ENCODE results near the gene ZNF487.

The ZNF487 gene

DNA sequence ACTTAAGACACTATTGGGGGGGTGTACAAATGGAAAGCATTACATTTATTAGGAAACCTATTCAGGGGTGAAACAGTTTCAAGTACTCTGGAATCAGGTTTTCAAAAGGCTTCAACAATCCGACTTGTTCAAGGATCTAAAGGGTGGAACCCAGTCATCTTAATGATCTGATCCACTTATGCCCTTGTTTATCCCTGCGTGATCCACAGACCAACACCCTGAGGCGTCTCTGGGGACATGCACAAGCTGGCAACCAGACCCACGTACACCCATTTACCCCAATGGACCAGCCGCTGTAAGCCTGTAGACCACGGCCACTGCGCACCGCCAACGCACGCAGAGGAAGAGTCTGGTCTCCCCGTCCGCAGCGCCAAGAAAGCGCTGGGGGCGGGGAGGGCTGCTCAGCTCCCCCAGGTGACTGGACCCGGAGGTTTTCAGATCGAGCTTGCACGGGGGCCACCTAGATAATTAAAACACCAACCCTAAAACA, 41.3 kb upstream of the ZNF487 start:
- Histone ChIP-seq H4K20me1 (peaks cover 96% of the 10 kb centered on the region), H3K27ac (peak overlapping the region; percentile 98), H3K27me3 (no peaks in the 10 kb centered on the region), H3K4me3 (peak overlapping the region; percentile 89), H3K9ac (peak overlapping the region; percentile 98), H3K4me2 (peak overlapping the region; percentile 94), H3K36me3 (peaks cover 68% of the 10 kb centered on the region), H3K9me3 (no peaks in the 10 kb centered on the region), H3K4me1 (peaks cover 61% of the 10 kb centered on the region)
- no peak for TF ChIP-seq Cebpa-rat (IDR thresholded peaks at IDR 0.05)

DNA sequence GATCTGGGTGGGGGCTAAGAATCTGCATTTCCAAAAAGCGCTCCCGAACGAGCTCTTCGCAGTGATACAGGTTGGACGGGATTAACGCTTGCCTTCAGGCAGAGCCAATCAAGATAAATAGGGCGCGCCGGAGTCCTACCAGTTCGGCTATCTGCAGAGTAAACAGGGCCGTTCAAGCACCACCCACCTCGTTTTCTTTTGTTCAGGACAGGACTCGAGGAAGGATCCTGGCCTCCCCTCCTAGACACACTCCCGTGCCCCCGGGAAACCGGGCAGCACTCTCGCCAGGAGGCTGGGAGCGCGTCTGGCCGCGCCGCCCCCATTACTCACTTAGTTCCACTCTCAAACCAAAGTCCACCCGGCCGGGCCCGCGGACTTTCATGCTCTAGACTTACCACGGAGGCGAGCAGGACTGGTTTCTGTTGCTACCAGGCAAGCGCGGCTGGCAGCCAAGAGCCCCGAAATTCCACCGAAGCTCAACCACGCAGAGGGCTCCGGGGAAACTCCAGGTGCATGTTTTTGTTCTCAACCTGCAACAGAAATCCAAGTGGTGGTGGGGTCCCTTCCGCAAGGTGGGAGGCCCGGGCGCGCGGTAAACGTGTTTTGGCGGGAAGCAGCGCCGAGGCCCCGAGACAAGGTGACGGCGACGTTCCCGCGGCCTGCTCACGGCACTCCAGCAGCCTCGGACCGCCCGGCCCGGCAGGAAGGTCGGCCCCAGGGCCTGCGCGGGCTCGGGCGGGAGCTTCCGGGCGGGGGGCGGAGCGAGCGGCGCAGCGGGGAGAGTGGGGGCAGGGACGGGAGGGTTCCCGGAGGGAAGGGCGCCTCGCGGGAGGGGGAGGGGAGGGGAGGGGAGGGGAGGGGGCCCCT, 40.6 kb upstream of the ZNF487 start:
- TF ChIP-seq Cebpa-rat (IDR thresholded peaks at IDR 0.05) = no peak
- Histone ChIP-seq H3K4me3 (peak overlapping the region; percentile 89), H3K9ac (peak overlapping the region; percentile 98), H3K27me3 (no peaks in the 10 kb centered on the region), H3K4me2 (peak overlapping the region; percentile 94), H3K36me3 (peaks cover 61% of the 10 kb centered on the region), H3K27ac (peak overlapping the region; percentile 98), H3K4me1 (peaks cover 68% of the 10 kb centered on the region), H4K20me1 (peaks cover 96% of the 10 kb centered on the region), H3K9me3 (no peaks in the 10 kb centered on the region)

GRCh38 chr10:43396928-43397624, 39.8 kb upstream of the ZNF487 start:
- Histone ChIP-seq H3K36me3 (peaks cover 57% of the 10 kb centered on the region), H3K27ac (peak overlapping the region; percentile 98), H3K4me1 (peaks cover 76% of the 10 kb centered on the region), H3K4me3 (peak overlapping the region; percentile 89), H3K4me2 (peak overlapping the region; percentile 94), H4K20me1 (peaks cover 96% of the 10 kb centered on the region), H3K9me3 (no peaks in the 10 kb centered on the region), H3K9ac (peak overlapping the region; percentile 98), H3K27me3 (no peaks in the 10 kb centered on the region)
- TF ChIP-seq Cebpa-rat (IDR thresholded peaks at IDR 0.05) = no peak

DNA sequence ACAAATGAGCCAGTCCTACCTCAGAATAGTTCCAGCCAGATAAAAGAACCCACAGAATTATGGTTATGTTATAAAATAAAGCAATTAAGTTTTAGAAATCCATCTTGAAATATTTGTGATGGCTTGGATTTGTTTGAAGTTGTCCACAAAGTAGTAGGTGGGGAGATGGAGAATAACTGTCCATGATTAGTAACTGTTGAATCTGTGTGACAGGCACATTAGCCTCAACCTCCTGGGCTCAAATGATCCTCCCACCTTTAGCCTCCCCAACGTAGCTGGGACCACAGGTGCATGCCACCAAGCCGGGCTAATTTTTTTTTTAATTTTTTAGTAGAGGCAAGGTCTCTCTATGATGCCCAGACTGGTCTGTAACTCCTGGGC, 38.0 kb upstream of the ZNF487 start:
- no peak for TF ChIP-seq Cebpa-rat (IDR thresholded peaks at IDR 0.05)
- H3K9me3 ChIP-seq = no peaks in the 10 kb centered on the region
- peak overlapping the region; percentile 89; the same call in 1 of the 2 replicates for H3K4me3 ChIP-seq
- no peaks in the 10 kb centered on the region for H3K27me3 ChIP-seq
- peak overlapping the region; percentile 94 for H3K4me2 ChIP-seq
- peaks cover 96% of the 10 kb centered on the region for H4K20me1 ChIP-seq
- H3K27ac ChIP-seq = peak overlapping the region; percentile 98
- H3K4me1 ChIP-seq = peaks cover 80% of the 10 kb centered on the region
- H3K9ac ChIP-seq = peak overlapping the region; percentile 37; the same call in 1 of the 2 replicates
- H3K36me3 ChIP-seq = peaks cover 52% of the 10 kb centered on the region

- peaks cover 80% of the 10 kb centered on the region for H3K4me1 ChIP-seq
- no peak overlapping the region for H3K4me3 ChIP-seq
- peak; percentile 71; the same call in 1 of the 2 replicates for TF ChIP-seq Cebpa-rat (IDR thresholded peaks at IDR 0.05)
- H3K9ac ChIP-seq = peak overlapping the region; percentile 37
- H4K20me1 ChIP-seq = peaks cover 96% of the 10 kb centered on the region
- no peaks in the 10 kb centered on the region for H3K9me3 ChIP-seq
- H3K27me3 ChIP-seq = no peaks in the 10 kb centered on the region
- H3K36me3 ChIP-seq = peaks cover 48% of the 10 kb centered on the region
- H3K4me2 ChIP-seq = peak overlapping the region; percentile 94
- peak overlapping the region; percentile 98 for H3K27ac ChIP-seq
Measured at GRCh38 chr10:43399320-43400310, 37.3 kb upstream of the ZNF487 start.

DNA sequence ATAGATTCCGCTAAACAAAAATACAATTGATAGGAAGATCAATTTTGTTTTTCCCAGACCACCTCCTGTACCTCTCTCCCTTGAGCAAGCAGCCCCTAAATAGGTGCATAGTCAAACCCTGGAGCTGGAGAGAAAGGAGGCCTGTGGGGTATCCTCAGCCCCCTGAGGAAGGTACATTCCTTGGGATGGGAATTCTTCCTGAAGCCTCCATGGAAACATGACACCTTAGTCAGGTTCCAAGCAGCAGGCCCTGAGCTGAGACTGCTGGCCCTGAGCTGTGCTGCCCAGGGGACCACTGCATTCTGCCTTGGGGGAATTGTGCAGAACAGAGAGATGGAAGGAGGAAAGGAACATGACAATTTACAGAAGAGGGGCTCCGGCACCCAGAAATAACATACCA, 35.3 kb upstream of the ZNF487 start:
- Histone ChIP-seq H3K27me3 (no peaks in the 10 kb centered on the region), H3K9me3 (no peaks in the 10 kb centered on the region), H3K4me3 (no peak overlapping the region), H3K36me3 (peaks cover 35% of the 10 kb centered on the region), H3K4me2 (peak overlapping the region; percentile 94), H3K9ac (peak overlapping the region; percentile 46; the same call in 1 of the 2 replicates), H3K27ac (0 out of 2 replicates have a peak overlapping the region, but pooled peaks have one; percentile 4), H4K20me1 (peaks cover 97% of the 10 kb centered on the region), H3K4me1 (peaks cover 87% of the 10 kb centered on the region)
- no peak for TF ChIP-seq Cebpa-rat (IDR thresholded peaks at IDR 0.05)

DNA sequence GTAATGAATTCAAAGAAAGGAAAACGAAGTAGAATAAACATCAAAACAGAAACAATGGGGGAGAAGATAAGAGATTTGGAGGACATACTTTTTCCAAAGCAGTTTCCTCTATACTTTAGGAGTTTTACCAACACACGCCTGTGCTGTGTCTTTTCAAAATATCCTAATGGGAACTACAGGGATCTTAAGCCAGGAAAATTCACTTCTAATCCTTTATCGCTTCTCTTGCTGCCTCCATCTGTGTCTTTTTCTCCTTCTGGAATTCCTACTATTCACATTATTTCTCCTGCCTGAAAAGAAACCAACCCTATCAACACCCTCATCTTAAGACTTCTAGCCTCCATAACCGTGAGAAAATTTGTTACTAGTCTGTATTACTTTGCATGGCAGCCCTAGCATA, 34.7 kb upstream of the ZNF487 start:
- no peak for TF ChIP-seq Cebpa-rat (IDR thresholded peaks at IDR 0.05)
- Histone ChIP-seq H3K4me2 (peak overlapping the region; percentile 94), H3K4me1 (peaks cover 87% of the 10 kb centered on the region), H3K27ac (peak overlapping the region; percentile 4; the same call in 1 of the 2 replicates), H3K9me3 (no peaks in the 10 kb centered on the region), H3K9ac (peak overlapping the region; percentile 46; the same call in 1 of the 2 replicates), H3K27me3 (no peaks in the 10 kb centered on the region), H3K36me3 (peaks cover 35% of the 10 kb centered on the region), H3K4me3 (no peak overlapping the region), H4K20me1 (peaks cover 100% of the 10 kb centered on the region)

- H3K4me2 ChIP-seq = peak overlapping the region; percentile 94
- H3K9ac ChIP-seq = no peak overlapping the region; the same call in 1 of the 2 replicates
- no peak for TF ChIP-seq Cebpa-rat (IDR thresholded peaks at IDR 0.05)
- no peak overlapping the region for H3K27ac ChIP-seq
- no peaks in the 10 kb centered on the region for H3K27me3 ChIP-seq
- H3K4me3 ChIP-seq = no peak overlapping the region
- peaks cover 98% of the 10 kb centered on the region for H4K20me1 ChIP-seq
- peaks cover 35% of the 10 kb centered on the region for H3K36me3 ChIP-seq
- H3K4me1 ChIP-seq = peaks cover 85% of the 10 kb centered on the region
- no peaks in the 10 kb centered on the region for H3K9me3 ChIP-seq
Measured at GRCh38 chr10:43402880-43403452, 33.9 kb upstream of the ZNF487 start.
